Measurements from ENCODE around the gene SNX12.

The SNX12 gene

DNA sequence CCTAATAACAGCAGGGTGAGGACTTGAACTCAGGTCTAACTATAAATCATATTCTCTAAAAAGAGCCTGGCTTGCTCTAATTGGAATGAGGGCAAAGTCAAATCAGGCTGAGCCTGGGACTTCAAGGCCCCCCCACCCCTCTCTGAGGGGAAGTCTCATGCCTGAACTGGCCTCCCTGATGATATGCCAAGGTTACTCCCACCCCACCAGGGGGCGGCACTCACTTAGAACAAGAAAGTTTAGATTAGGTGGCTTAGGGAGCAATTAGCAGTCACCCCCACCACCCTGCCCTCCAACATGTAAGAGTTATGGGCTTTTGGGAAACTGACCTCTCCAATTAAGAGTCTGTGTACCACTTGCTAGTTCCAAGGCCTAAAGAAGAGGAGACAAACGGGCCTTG, 30.2 kb upstream of the SNX12 start:
- ATAC-seq: peak; percentile 14; the same call in 1 of the 3 replicates
- TF ChIP-seq ZNF565 (CRISPR knock-in tag; conservative IDR thresholded peaks at IDR 0.05; ENCODE audit: low read depth) (no peak), CSDC2 (CRISPR knock-in tag; IDR thresholded peaks at IDR 0.05) (no peak), ESRRG (CRISPR knock-in tag; IDR thresholded peaks at IDR 0.05) (no peak), ZFP30 (CRISPR knock-in tag; IDR thresholded peaks at IDR 0.05) (no peak), SNAI2 (CRISPR knock-in tag; IDR thresholded peaks at IDR 0.05) (no peak), TOX (CRISPR knock-in tag; IDR thresholded peaks at IDR 0.05; ENCODE audit: borderline replicate concordance) (no peak), TCF4 (CRISPR knock-in tag; IDR thresholded peaks at IDR 0.05; ENCODE audit: borderline replicate concordance) (no peak), ZC3H10 (CRISPR knock-in tag; IDR thresholded peaks at IDR 0.05) (no peak), ISL1 (CRISPR knock-in tag; IDR thresholded peaks at IDR 0.05) (no peak), PPARA (CRISPR knock-in tag; IDR thresholded peaks at IDR 0.05; ENCODE audit: borderline replicate concordance) (no peak), ZNF8 (CRISPR knock-in tag; IDR thresholded peaks at IDR 0.05) (no peak), OSR1 (CRISPR knock-in tag; IDR thresholded peaks at IDR 0.05) (no peak), BACH2 (CRISPR knock-in tag; IDR thresholded peaks at IDR 0.05; ENCODE audit: borderline replicate concordance) (no peak), ZNF70 (CRISPR knock-in tag; IDR thresholded peaks at IDR 0.05) (no peak), ARNTL (CRISPR knock-in tag; IDR thresholded peaks at IDR 0.05; ENCODE audit: borderline replicate concordance, low read depth) (no peak), ZFP3 (CRISPR knock-in tag; IDR thresholded peaks at IDR 0.05) (no peak)
- TF ChIP-seq, protein P1, sequence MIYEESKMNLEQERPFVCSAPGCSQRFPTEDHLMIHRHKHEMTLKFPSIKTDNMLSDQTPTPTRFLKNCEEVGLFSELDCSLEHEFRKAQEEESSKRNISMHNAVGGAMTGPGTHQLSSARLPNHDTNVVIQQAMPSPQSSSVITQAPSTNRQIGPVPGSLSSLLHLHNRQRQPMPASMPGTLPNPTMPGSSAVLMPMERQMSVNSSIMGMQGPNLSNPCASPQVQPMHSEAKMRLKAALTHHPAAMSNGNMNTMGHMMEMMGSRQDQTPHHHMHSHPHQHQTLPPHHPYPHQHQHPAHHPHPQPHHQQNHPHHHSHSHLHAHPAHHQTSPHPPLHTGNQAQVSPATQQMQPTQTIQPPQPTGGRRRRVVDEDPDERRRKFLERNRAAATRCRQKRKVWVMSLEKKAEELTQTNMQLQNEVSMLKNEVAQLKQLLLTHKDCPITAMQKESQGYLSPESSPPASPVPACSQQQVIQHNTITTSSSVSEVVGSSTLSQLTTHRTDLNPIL (CRISPR knock-in tag; IDR thresholded peaks at IDR 0.05; ENCODE audit: low read depth): no peak
- TF ChIP-seq, protein P2, sequence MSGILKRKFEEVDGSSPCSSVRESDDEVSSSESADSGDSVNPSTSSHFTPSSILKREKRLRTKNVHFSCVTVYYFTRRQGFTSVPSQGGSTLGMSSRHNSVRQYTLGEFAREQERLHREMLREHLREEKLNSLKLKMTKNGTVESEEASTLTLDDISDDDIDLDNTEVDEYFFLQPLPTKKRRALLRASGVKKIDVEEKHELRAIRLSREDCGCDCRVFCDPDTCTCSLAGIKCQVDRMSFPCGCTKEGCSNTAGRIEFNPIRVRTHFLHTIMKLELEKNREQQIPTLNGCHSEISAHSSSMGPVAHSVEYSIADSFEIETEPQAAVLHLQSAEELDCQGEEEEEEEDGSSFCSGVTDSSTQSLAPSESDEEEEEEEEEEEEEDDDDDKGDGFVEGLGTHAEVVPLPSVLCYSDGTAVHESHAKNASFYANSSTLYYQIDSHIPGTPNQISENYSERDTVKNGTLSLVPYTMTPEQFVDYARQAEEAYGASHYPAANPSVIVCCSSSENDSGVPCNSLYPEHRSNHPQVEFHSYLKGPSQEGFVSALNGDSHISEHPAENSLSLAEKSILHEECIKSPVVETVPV (CRISPR knock-in tag; IDR thresholded peaks at IDR 0.05): no peak
- TF ChIP-seq, protein P3, sequence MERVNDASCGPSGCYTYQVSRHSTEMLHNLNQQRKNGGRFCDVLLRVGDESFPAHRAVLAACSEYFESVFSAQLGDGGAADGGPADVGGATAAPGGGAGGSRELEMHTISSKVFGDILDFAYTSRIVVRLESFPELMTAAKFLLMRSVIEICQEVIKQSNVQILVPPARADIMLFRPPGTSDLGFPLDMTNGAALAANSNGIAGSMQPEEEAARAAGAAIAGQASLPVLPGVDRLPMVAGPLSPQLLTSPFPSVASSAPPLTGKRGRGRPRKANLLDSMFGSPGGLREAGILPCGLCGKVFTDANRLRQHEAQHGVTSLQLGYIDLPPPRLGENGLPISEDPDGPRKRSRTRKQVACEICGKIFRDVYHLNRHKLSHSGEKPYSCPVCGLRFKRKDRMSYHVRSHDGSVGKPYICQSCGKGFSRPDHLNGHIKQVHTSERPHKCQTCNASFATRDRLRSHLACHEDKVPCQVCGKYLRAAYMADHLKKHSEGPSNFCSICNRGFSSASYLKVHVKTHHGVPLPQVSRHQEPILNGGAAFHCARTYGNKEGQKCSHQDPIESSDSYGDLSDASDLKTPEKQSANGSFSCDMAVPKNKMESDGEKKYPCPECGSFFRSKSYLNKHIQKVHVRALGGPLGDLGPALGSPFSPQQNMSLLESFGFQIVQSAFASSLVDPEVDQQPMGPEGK (CRISPR knock-in tag; IDR thresholded peaks at IDR 0.05; ENCODE audit: borderline replicate concordance): no peak
- TF ChIP-seq, protein P4, sequence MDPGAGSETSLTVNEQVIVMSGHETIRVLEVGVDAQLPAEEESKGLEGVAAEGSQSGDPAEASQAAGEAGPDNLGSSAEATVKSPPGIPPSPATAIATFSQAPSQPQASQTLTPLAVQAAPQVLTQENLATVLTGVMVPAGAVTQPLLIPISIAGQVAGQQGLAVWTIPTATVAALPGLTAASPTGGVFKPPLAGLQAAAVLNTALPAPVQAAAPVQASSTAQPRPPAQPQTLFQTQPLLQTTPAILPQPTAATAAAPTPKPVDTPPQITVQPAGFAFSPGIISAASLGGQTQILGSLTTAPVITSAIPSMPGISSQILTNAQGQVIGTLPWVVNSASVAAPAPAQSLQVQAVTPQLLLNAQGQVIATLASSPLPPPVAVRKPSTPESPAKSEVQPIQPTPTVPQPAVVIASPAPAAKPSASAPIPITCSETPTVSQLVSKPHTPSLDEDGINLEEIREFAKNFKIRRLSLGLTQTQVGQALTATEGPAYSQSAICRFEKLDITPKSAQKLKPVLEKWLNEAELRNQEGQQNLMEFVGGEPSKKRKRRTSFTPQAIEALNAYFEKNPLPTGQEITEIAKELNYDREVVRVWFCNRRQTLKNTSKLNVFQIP (CRISPR knock-in tag; IDR thresholded peaks at IDR 0.05; ENCODE audit: borderline replicate concordance, low read depth): no peak

DNA sequence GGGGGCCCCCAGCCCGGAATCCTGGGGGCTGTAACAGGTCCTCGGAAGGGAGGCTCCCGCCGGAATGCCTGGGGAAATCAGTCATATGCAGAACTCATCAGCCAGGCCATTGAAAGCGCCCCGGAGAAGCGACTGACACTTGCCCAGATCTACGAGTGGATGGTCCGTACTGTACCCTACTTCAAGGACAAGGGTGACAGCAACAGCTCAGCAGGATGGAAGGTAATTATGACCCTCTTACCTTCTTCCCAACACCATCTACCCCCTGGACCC, 28.6 kb upstream of the SNX12 start:
- TF ChIP-seq, protein P4 (CRISPR knock-in tag; IDR thresholded peaks at IDR 0.05; ENCODE audit: borderline replicate concordance, low read depth): no peak
- TF ChIP-seq TOX (CRISPR knock-in tag; IDR thresholded peaks at IDR 0.05; ENCODE audit: borderline replicate concordance): no peak
- TF ChIP-seq, protein P2 (CRISPR knock-in tag; IDR thresholded peaks at IDR 0.05): no peak
- ATAC-seq: peak; percentile 2; the same call in 1 of the 3 replicates

DNA sequence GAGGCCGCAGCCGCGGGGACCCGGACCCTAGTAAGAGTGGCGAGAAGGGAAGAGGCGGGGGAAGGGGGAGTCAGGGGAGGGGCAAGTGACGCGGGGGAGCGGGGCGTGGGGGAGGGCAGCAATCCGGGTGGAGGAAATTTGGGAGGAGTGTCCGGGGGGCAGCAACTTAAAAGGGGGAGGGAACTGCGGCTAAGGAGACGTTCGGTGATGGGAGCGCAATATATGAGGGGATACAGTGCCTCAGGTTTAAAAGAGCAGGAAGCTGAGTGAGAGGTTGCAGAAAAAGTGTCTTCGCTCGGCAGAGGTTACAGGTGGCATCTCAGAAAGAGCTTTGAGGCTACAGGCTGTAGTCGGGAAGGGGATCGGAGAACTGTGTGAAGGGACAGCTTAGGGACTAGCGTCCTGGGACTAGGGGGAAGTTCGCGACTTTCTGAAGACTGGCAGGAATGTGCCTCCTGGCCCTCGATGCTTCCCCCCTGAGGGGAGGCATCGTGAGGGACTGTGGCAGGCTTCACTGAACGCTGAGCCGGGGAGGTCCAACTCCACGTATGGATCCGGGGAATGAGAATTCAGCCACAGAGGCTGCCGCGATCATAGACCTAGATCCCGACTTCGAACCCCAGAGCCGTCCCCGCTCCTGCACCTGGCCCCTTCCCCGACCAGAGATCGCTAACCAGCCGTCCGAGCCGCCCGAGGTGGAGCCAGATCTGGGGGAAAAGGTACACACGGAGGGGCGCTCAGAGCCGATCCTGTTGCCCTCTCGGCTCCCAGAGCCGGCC, 28.0 kb upstream of the SNX12 start:
- peak; percentile 53 for ATAC-seq
- TF ChIP-seq ESRRG (CRISPR knock-in tag; IDR thresholded peaks at IDR 0.05) (no peak), SNAI2 (CRISPR knock-in tag; IDR thresholded peaks at IDR 0.05) (no peak), TOX (CRISPR knock-in tag; IDR thresholded peaks at IDR 0.05; ENCODE audit: borderline replicate concordance) (no peak), ZNF8 (CRISPR knock-in tag; IDR thresholded peaks at IDR 0.05) (no peak), ZFP30 (CRISPR knock-in tag; IDR thresholded peaks at IDR 0.05) (no peak), ZNF565 (CRISPR knock-in tag; conservative IDR thresholded peaks at IDR 0.05; ENCODE audit: low read depth) (no peak), ZNF70 (CRISPR knock-in tag; IDR thresholded peaks at IDR 0.05) (no peak), PPARA (CRISPR knock-in tag; IDR thresholded peaks at IDR 0.05; ENCODE audit: borderline replicate concordance) (no peak), ARNTL (CRISPR knock-in tag; IDR thresholded peaks at IDR 0.05; ENCODE audit: borderline replicate concordance, low read depth) (no peak), ISL1 (CRISPR knock-in tag; IDR thresholded peaks at IDR 0.05) (no peak)
- TF ChIP-seq, protein P5, sequence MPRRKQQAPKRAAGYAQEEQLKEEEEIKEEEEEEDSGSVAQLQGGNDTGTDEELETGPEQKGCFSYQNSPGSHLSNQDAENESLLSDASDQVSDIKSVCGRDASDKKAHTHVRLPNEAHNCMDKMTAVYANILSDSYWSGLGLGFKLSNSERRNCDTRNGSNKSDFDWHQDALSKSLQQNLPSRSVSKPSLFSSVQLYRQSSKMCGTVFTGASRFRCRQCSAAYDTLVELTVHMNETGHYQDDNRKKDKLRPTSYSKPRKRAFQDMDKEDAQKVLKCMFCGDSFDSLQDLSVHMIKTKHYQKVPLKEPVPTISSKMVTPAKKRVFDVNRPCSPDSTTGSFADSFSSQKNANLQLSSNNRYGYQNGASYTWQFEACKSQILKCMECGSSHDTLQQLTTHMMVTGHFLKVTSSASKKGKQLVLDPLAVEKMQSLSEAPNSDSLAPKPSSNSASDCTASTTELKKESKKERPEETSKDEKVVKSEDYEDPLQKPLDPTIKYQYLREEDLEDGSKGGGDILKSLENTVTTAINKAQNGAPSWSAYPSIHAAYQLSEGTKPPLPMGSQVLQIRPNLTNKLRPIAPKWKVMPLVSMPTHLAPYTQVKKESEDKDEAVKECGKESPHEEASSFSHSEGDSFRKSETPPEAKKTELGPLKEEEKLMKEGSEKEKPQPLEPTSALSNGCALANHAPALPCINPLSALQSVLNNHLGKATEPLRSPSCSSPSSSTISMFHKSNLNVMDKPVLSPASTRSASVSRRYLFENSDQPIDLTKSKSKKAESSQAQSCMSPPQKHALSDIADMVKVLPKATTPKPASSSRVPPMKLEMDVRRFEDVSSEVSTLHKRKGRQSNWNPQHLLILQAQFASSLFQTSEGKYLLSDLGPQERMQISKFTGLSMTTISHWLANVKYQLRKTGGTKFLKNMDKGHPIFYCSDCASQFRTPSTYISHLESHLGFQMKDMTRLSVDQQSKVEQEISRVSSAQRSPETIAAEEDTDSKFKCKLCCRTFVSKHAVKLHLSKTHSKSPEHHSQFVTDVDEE (CRISPR knock-in tag; IDR thresholded peaks at IDR 0.05): no peak
- TF ChIP-seq, protein P1 (CRISPR knock-in tag; IDR thresholded peaks at IDR 0.05; ENCODE audit: low read depth): no peak
